Measurements from ENCODE around the gene BTNL8.
A peak's percentile ranks its signal among the peaks of the same experiment; 100 is the strongest.

DNA sequence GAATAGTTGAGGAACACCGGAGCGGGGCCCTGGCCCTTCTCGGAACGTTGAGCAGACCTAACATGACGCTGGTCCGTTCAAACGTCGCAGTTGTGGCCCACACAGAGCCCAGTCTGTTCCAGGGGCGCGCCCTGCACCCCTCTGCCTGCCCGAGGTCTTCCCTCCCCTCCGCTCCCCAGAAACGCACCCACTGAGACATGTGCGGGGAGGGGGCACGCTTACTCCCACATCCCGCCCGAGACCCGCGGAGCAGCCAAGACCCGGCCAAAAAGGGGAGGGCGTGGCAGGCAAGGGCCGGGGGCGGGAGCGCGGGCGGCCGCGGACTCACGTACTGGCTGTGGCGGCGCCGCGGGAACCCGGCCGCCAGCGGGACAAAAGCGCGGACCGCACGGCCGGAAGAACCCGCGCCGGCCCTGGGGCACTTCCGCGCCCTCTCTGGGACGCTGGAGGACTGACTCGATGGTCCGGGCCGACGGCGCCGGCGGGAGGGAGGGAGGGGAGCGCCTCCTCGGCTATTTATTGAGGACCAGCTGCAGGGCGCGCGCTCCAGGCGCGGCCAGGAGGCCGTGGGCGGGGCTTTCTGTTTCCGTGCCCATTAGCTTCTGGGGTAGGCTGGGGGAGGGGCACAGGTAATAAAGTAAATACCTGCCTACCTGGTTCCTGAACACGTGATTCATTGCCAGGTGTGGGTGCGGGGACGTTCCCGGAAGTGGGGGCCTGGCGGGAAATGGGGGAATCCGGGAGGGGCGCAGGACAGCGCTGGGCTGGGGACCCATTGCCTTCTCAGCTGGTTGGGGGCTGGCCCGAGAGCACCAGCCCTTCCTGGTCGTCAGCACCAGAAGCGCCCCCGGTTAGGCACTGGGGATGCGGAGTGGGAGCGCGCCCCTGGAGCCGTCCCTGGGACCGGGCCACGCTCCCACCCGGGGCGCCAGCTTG lies 37.8 kb upstream of the BTNL8 start, which contains the start of gene ZFP62:
- TF ChIP-seq POLR2A (IDR thresholded peaks at IDR 0.05; ENCODE audit: low read depth, low read length) (peak; percentile 59), CTCF (IDR thresholded peaks at IDR 0.05; ENCODE audit: extremely low read depth in 1 of 2, insufficient read depth in 1 of 2, low read depth in 1 of 2, low read length in 2 of 2) (no peak), POLR2AphosphoS5 (IDR thresholded peaks at IDR 0.05; ENCODE audit: insufficient read depth, low read depth, low read length) (peak; percentile 70), JUN (IDR thresholded peaks at IDR 0.05; ENCODE audit: borderline replicate concordance, insufficient read depth, insufficient read length, low read depth) (no peak), EZH2 (IDR thresholded peaks at IDR 0.05; ENCODE audit: borderline replicate concordance, low read depth, low read length, severe bottlenecking) (no peak)
- TF ChIP-seq, protein P1, sequence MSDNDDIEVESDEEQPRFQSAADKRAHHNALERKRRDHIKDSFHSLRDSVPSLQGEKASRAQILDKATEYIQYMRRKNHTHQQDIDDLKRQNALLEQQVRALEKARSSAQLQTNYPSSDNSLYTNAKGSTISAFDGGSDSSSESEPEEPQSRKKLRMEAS (IDR thresholded peaks at IDR 0.05; ENCODE audit: insufficient read depth, insufficient read length), result no peak
